ENCODE data around the gene MBD3L2B. TPM values are rescaled to one million over a fixed set of nuclear protein-coding genes. Genes with fewer than 3 reads are reported as not detected.

Gene MBD3L2B
- total RNA-seq, 1 donor from 2014 or later = not detected

Other genes with a start within 250 kb of the MBD3L2B start
- 1.3 TPM for gene VAV1, start 248.7 kb downstream of the MBD3L2B start, total RNA-seq
- gene ADGRE1, start 133.9 kb downstream of the MBD3L2B start, total RNA-seq = not detected
- not detected for gene MBD3L5, start 9.1 kb upstream of the MBD3L2B start, total RNA-seq
- gene MBD3L4, start 18.7 kb upstream of the MBD3L2B start, total RNA-seq = not detected
- not detected for gene MBD3L2, start 27.9 kb upstream of the MBD3L2B start, total RNA-seq
- not detected for gene MBD3L3, start 37.2 kb upstream of the MBD3L2B start, total RNA-seq
- gene ZNF557, start 48.3 kb upstream of the MBD3L2B start, total RNA-seq = 4.4 TPM

All from esophagus mucosa (tissue), 1 donor.